ENCODE results near the gene MYBPHL. TPM values are rescaled to one million over a fixed set of nuclear protein-coding genes. Genes with fewer than 3 reads are reported as not detected.

MYBPHL gene
- total RNA-seq, 2 donors from 2014 or later = not detected

GRCh38 chr1:109281680-109282496 is 24.9 kb downstream of the MYBPHL start:
- DNase-seq = no peak
- Histone ChIP-seq H3K4me1 (ENCODE audit: control insufficient read depth, insufficient read depth, low read length) (peaks cover 4% of the 10 kb centered on the region), H3K36me3 (ENCODE audit: control insufficient read depth, insufficient read depth, low read length) (peaks cover 21% of the 10 kb centered on the region), H3K27ac (ENCODE audit: low read depth, low read length) (no peak overlapping the region), H3K4me3 (ENCODE audit: low read length) (peak overlapping the region; percentile 97), H3K9me3 (ENCODE audit: control insufficient read depth, low read length) (no peaks in the 10 kb centered on the region), H3K27me3 (ENCODE audit: control insufficient read depth, insufficient read depth, low read length, poor library complexity, severe bottlenecking) (no peaks in the 10 kb centered on the region), H3K9ac (ENCODE audit: extremely low read depth, low read length, poor library complexity, severe bottlenecking) (peak overlapping the region; percentile 44)
- Mint-ChIP-seq H3K9me3 (no peaks in the 10 kb centered on the region), H3K36me3 (ENCODE audit: low read depth) (peaks cover 25% of the 10 kb centered on the region), H3K4me3 (peak overlapping the region; percentile 86), H3K27me3 (ENCODE audit: insufficient read depth) (no peaks in the 10 kb centered on the region), H3K4me1 (peaks cover 30% of the 10 kb centered on the region), H3K27ac (no peak overlapping the region)
- TF ChIP-seq, protein P1, sequence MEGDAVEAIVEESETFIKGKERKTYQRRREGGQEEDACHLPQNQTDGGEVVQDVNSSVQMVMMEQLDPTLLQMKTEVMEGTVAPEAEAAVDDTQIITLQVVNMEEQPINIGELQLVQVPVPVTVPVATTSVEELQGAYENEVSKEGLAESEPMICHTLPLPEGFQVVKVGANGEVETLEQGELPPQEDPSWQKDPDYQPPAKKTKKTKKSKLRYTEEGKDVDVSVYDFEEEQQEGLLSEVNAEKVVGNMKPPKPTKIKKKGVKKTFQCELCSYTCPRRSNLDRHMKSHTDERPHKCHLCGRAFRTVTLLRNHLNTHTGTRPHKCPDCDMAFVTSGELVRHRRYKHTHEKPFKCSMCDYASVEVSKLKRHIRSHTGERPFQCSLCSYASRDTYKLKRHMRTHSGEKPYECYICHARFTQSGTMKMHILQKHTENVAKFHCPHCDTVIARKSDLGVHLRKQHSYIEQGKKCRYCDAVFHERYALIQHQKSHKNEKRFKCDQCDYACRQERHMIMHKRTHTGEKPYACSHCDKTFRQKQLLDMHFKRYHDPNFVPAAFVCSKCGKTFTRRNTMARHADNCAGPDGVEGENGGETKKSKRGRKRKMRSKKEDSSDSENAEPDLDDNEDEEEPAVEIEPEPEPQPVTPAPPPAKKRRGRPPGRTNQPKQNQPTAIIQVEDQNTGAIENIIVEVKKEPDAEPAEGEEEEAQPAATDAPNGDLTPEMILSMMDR (conservative IDR thresholded peaks at IDR 0.05) = no peak
- 78 to 80% methylated on average over 14 to 28 of the region's 28 CpGs for WGBS, 2 experiments (ENCODE audit: insufficient coverage in 1 of 2, insufficient read length in 1 of 2)

GRCh38 chr1:109280862-109281261 is 25.9 kb downstream of the MYBPHL start:
- H3K4me1 Mint-ChIP-seq = peaks cover 30% of the 10 kb centered on the region
- H3K9me3 Mint-ChIP-seq = no peaks in the 10 kb centered on the region
- Histone ChIP-seq H3K9me3 (ENCODE audit: control insufficient read depth, low read length) (no peaks in the 10 kb centered on the region), H3K4me3 (ENCODE audit: low read length) (peak overlapping the region; percentile 97), H3K4me1 (ENCODE audit: control insufficient read depth, insufficient read depth, low read length) (peaks cover 5% of the 10 kb centered on the region), H3K36me3 (ENCODE audit: control insufficient read depth, insufficient read depth, low read length) (peaks cover 21% of the 10 kb centered on the region), H3K27ac (ENCODE audit: low read depth, low read length) (no peak overlapping the region), H3K9ac (ENCODE audit: extremely low read depth, low read length, poor library complexity, severe bottlenecking) (no peak overlapping the region), H3K27me3 (ENCODE audit: control insufficient read depth, insufficient read depth, low read length, poor library complexity, severe bottlenecking) (no peaks in the 10 kb centered on the region)
- WGBS, 2 experiments (ENCODE audit: insufficient coverage in 1 of 2, insufficient read length in 1 of 2) = 93 to 96% methylated on average over 7 of the region's 12 CpGs
- TF ChIP-seq, protein P1 (conservative IDR thresholded peaks at IDR 0.05) = no peak
- DNase-seq = no peak
- H3K4me3 Mint-ChIP-seq = peak overlapping the region; percentile 86
- peaks cover 25% of the 10 kb centered on the region for H3K36me3 Mint-ChIP-seq (ENCODE audit: low read depth)
- no peaks in the 10 kb centered on the region for H3K27me3 Mint-ChIP-seq (ENCODE audit: insufficient read depth)
- no peak overlapping the region for H3K27ac Mint-ChIP-seq

DNA sequence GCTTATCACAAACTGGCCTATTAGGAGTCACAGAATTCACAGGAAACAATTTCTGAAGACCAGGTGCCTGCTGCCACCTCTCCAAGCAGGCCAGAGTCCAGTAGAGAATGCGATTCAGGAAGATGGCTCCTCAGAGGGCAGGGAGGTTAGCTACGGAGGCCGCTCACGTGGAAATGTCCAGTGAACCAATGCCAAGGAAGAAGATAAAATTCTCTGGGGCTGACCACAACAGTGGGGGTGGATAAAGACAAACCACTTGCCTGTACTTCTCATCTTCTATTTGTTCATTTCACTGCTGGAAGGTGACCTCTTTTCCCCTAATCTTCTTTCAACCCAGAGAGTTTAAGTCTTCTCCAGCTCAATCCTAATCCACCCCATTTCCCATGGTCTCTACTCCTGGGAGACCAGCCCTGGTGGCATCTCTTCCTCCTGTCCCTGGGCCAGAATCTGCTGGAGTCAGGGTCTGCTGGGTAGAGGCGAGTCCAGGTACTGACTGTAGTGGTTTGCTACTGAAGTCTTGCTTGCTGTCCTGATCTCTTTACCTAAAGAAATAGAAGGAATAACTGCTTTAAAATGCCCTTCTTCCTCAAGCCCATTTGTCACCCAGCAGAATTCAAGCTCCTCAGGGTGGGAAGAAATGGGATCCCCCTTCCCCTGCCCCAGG is 27.1 kb downstream of the MYBPHL start:
- H3K4me1 ChIP-seq (ENCODE audit: control insufficient read depth, insufficient read depth, low read length) = peaks cover 8% of the 10 kb centered on the region
- no peak for DNase-seq
- H3K4me3 ChIP-seq (ENCODE audit: low read length) = no peak overlapping the region
- Mint-ChIP-seq H3K4me3 (no peak overlapping the region), H3K36me3 (ENCODE audit: low read depth) (peaks cover 25% of the 10 kb centered on the region), H3K27ac (no peak overlapping the region), H3K27me3 (ENCODE audit: insufficient read depth) (no peaks in the 10 kb centered on the region), H3K9me3 (no peaks in the 10 kb centered on the region), H3K4me1 (peaks cover 41% of the 10 kb centered on the region)
- H3K36me3 ChIP-seq (ENCODE audit: control insufficient read depth, insufficient read depth, low read length) = peaks cover 21% of the 10 kb centered on the region
- no peak overlapping the region for H3K27ac ChIP-seq (ENCODE audit: low read depth, low read length)
- no peak overlapping the region for H3K9ac ChIP-seq (ENCODE audit: extremely low read depth, low read length, poor library complexity, severe bottlenecking)
- WGBS, 2 experiments (ENCODE audit: insufficient coverage in 1 of 2, insufficient read length in 1 of 2) = 96 to 98% methylated on average over 5 of the region's 5 CpGs
- TF ChIP-seq, protein P1 (conservative IDR thresholded peaks at IDR 0.05) = no peak
- H3K27me3 ChIP-seq (ENCODE audit: control insufficient read depth, insufficient read depth, low read length, poor library complexity, severe bottlenecking) = no peaks in the 10 kb centered on the region
- no peaks in the 10 kb centered on the region for H3K9me3 ChIP-seq (ENCODE audit: control insufficient read depth, low read length)

Measured in endodermal cell (in vitro differentiated cells).